Fibroblast of skin of scalp (primary cell): ENCODE results near the gene LRRC4B.
"Not testable (repeated sequence)": the region's sequence is repeated elsewhere in the genome, so short reads cannot be mapped to it uniquely, and the experiment has no call there.

Experiments
- DNase-seq: peaks from one replicate; pipeline ENCODE4 v3.0.0-alpha.2; 2013

LRRC4B gene

GRCh38 chr19:50553134-50553703 lies 15.0 kb downstream of the LRRC4B start:
- DNase-seq = no peak

- no peak for DNase-seq
Measured at GRCh38 chr19:50552540-50552939, 15.7 kb downstream of the LRRC4B start.

- DNase-seq = no peak
Measured at GRCh38 chr19:50551715-50552187, 16.5 kb downstream of the LRRC4B start.

- DNase-seq = no peak
Measured at GRCh38 chr19:50551034-50551714, 17.1 kb downstream of the LRRC4B start.

- no peak for DNase-seq
Measured at GRCh38 chr19:50550594-50550966, 17.7 kb downstream of the LRRC4B start.

GRCh38 chr19:50549927-50550593 lies 18.2 kb downstream of the LRRC4B start:
- DNase-seq = no peak

GRCh38 chr19:50549059-50549926 lies 18.9 kb downstream of the LRRC4B start:
- DNase-seq = no peak

GRCh38 chr19:50548191-50549058 lies 19.8 kb downstream of the LRRC4B start:
- no peak for DNase-seq

GRCh38 chr19:50547385-50548190 lies 20.6 kb downstream of the LRRC4B start:
- DNase-seq = no peak

GRCh38 chr19:50546527-50547221 lies 21.6 kb downstream of the LRRC4B start:
- no peak for DNase-seq

- DNase-seq = no peak
Measured at GRCh38 chr19:50542943-50543342, 25.3 kb downstream of the LRRC4B start.

- DNase-seq = peak; percentile 79
Measured at GRCh38 chr19:50537769-50538230, 30.4 kb downstream of the LRRC4B start.

GRCh38 chr19:50537306-50537685 lies 30.9 kb downstream of the LRRC4B start:
- no peak for DNase-seq

- DNase-seq = no peak
Measured at GRCh38 chr19:50536662-50537305, 31.5 kb downstream of the LRRC4B start.

- no peak for DNase-seq
Measured at GRCh38 chr19:50535672-50536187, 32.5 kb downstream of the LRRC4B start.

- DNase-seq = no peak
Measured at GRCh38 chr19:50534478-50534877, 33.8 kb downstream of the LRRC4B start.

GRCh38 chr19:50532952-50533351 lies 35.3 kb downstream of the LRRC4B start:
- DNase-seq = no peak

GRCh38 chr19:50531171-50531612 lies 37.0 kb downstream of the LRRC4B start:
- no peak for DNase-seq

- DNase-seq = not testable (repeated sequence)
Measured at GRCh38 chr19:50528052-50528451, 40.2 kb downstream of the LRRC4B start.
